ENCODE data around the gene HTR1B.

DNA sequence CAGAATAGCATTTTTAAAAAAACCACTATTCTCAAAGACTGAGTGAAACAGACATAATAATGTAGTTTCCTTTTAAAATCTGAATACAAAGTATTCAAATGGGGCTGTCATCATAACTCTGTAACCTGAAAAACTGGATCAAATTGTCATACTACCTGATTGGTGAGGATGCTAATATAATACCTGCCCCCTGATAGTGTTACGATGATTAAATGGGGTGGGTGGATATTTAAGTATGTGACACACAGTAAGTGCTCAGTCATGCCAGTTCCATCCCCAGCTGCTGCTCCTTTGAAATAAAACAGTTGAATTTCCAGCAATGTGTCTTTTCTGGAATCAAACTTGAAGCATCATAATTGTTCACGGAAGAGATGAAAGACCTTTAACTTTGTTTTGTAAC is 8.9 kb downstream of the HTR1B start:
- TF ChIP-seq USF2 (IDR thresholded peaks at IDR 0.05): no peak
- TF ChIP-seq NR3C1 (IDR thresholded peaks at IDR 0.05): no peak
- TF ChIP-seq, protein P1, sequence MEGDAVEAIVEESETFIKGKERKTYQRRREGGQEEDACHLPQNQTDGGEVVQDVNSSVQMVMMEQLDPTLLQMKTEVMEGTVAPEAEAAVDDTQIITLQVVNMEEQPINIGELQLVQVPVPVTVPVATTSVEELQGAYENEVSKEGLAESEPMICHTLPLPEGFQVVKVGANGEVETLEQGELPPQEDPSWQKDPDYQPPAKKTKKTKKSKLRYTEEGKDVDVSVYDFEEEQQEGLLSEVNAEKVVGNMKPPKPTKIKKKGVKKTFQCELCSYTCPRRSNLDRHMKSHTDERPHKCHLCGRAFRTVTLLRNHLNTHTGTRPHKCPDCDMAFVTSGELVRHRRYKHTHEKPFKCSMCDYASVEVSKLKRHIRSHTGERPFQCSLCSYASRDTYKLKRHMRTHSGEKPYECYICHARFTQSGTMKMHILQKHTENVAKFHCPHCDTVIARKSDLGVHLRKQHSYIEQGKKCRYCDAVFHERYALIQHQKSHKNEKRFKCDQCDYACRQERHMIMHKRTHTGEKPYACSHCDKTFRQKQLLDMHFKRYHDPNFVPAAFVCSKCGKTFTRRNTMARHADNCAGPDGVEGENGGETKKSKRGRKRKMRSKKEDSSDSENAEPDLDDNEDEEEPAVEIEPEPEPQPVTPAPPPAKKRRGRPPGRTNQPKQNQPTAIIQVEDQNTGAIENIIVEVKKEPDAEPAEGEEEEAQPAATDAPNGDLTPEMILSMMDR (IDR thresholded peaks at IDR 0.05): no peak
- TF ChIP-seq CBX2 (IDR thresholded peaks at IDR 0.05; ENCODE audit: borderline replicate concordance, low read depth): no peak
- no peak for TF ChIP-seq EP300 (IDR thresholded peaks at IDR 0.05)
- no peak for TF ChIP-seq HDAC2 (IDR thresholded peaks at IDR 0.05)
- TF ChIP-seq CHD4 (IDR thresholded peaks at IDR 0.05; ENCODE audit: borderline replicate concordance): no peak

Data from A549 (cell line).